Measurements from ENCODE around the gene GRM7.

GRCh38 chr3:6860954-6861624 is at the start of gene GRM7:
- TF ChIP-seq CTCF (IDR thresholded peaks at IDR 0.05) (no peak), EZH2 (IDR thresholded peaks at IDR 0.05; ENCODE audit: borderline replicate concordance, insufficient read depth, low read depth, low read length, poor library complexity, severe bottlenecking) (no peak)
